Embryonic facial prominence (tissue), 1 donor: ENCODE measurements around the gene PLEKHA5.
"Not testable (repeated sequence)": the region's sequence is repeated elsewhere in the genome, so short reads cannot be mapped to it uniquely, and the experiment has no call there.

Experiments
- DNase-seq: peaks from one replicate; pipeline ENCODE4 v3.0.0-alpha.2; 2016; ENCODE audit errors: extremely low spot score

The PLEKHA5 gene

DNA sequence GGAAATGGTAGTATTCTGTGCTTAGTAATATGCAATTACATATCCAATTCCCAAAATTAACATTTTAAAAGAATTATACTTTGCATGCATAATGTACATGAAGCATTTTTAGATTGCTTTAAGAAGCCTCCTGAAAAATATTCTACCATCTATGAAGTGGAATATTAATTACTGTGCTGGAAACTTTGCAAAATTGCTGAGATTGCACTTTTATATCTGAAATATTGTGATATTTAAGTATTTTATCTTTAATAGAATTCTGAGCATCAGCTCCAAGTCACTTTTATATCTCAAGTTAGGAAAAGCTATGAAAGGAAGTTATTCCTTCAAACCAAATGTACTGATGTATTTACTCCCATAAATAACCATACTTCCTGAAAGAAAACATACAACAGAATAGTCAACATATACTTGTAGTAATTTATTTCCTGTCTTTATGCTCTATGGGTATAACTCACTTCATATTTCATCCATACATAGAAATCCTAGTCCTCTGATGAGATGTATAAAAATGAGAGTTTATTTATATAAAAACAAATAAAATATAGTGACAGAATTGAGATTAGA is 152.7 kb downstream of the PLEKHA5 start:
- DNase-seq: no peak

DNA sequence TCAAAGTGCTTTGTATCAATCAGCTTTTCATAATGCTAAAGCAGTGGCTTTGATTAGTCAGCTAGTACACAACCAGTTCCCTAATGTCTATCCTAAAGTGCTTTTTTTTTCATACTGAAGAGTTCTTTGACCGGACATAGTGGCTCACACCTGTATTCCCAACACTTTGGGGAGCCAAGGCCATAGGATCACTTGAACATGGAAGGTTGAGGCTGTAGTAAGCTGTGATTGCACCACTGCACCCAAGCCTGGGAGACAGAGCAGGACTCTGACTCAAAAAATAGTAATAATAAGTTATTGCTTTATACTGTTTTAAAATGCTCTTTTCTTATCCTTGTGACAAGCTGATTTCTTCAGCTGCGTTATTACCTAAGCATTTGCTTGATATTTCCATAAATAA is 155.1 kb downstream of the PLEKHA5 start:
- no peak for DNase-seq

DNA sequence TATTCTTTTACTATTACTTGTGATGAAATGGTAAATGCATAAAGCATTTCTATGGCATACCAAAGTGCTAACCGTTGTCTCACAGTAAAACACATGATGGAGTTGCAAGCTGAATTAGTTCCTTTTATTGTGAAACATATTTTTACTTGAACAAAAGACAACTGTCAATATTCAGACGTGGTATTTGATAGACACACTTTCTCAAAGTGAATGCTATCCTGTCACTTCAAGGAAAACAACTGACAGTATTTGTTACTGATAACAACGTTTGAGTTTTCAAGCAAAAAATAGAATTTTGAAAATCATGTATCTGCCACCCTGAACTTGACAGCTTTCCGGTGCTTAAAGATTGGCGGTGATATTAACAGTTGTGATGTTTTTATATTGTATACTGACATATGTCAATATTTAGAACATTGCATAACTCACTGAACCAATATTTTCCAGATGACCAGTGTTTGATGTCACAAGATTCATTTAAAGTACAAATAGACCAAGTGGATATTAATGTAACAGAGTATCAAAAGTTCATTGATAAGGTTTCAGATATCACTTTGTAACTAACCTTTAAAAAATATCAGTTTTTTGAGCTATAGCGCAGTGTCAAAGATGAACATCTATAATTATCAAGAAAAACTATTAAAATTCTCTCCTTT is 156.4 kb downstream of the PLEKHA5 start:
- no peak for DNase-seq

DNA sequence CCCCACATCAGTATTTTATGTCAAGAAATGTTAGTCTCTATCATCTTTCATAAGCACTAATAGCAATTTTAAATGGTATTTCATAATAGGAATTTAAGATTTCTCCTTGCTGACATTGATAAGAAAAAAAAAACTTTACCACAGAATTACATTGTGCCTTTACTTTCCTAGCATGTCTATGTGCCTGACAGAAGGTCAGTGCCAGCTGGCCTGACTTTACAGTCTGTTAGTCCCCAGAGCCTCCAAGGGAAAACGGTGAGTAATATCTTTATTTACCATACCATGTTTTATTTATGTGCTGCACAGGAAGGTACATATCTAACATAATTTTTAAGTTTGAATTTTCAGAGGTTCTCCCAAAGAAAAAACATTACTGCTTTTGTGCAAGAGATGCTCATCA is 157.8 kb downstream of the PLEKHA5 start:
- DNase-seq: no peak

DNA sequence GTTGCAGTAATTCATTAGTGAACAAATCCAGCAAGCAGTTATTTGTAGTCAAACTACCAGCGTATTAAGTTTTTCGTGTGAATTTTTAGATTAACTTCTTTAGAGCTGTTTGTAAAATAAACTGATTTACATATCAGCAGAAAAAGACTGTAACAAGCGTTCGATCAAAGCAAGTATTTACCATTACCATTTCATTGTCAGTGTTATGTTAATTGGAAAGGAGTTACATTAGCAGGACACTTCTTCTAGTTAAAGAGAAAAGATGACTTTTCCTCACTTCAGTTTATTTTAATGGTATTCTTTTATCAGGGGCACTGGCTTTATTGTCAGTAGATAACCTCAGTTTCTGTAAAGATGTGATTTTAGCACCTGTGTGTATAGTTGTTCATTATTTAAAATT is 158.6 kb downstream of the PLEKHA5 start:
- DNase-seq: no peak

DNA sequence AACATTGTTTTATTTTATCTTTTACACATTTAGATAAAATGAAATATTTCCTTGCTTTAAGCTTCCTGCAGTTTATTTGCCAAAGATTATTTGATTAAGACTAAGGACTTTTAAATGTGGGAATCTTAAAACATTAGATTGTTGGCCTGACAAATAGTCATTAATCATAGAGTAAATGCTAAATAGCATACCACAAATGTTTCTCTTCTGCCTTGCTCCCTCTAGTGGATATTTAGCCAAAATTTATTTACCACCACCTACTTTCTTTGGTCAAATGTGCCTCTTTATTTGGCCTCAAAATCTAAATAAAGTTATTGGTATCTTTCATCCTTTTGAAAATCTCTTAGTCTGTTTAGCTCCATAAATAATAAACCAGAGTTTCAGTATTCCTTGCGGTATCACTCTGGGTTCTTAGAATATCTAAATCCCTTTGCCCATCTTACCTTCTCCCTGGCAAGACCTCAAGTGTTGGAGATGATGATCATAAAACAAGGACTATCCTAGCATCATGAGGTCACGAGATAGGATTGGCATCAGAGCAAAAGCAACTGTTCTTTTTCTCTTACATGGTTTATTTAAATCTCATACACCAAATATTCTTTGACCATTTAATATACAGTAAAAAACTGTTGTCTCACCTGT is 159.2 kb downstream of the PLEKHA5 start:
- no peak for DNase-seq

DNA sequence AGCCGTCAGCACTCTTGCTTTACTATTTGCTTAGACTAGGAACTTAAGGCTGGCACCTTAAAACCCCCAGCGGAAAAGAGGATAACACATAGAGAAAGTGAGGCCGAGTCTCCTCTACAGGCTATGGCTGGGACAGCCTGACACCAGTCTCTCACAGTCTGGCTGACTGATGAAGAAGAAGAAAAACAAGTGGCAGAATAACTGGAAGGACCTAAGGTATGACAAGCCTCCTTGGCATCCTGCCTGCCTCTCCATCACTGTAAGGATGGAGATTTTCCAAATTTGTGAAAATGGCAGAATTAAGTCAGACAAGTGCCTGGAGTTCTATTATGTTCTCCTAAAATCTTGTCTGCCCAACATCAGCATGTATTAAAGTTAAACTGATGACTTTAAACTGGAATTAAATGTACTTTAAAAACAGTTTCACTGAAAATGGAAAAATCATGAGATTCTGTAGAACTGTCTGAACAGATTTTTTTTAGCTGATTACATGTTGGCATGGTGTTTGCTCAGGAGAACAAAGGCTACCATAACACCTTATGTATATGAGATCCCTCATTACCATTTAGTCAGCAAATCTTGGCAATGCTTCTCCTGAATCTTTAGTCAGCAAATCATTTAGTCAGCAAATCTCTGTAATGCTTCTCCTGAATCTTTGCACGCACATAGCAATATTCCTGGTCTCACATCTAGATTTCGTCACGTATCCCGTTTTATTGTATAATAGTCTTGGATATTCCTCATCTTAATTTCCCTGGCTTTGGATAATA is 169.5 kb downstream of the PLEKHA5 start:
- DNase-seq: no peak

DNA sequence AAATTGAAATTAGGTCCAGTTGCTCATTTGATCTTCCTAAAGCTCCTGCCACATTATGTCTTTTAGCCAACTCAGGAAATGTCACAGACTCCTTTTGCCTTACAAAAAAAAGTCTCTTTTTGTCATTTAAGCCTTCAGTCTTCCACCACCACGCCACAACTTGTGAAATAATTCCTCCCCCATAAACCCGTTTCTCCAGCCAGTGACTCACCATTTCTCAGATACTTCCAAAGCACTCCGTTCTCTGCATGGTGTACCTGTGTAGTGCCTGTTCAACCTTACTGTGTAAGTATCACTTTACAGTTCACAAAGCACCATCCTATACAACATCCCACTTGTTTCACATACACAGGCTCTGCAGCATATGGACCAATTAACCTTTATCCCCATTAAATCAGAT is 170.2 kb downstream of the PLEKHA5 start:
- no peak for DNase-seq

DNA sequence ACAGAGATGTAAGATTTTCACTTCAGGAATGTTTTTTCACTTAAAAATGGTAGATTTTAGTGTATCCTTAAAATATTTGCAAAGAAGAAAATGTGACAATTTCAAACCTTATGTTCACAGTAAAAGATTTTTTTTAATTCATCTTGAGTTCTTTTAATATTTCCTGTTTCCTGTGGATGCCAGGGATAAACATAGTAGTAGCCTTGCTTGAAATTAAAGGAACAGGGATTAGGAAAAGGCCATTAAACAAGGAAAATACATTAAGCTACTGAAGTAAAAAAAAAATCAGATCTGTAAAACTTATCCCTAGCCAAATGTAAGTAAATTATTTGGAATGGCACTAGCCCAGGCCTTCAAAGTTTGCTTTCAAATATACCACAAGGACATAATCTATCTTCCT is 171.7 kb downstream of the PLEKHA5 start:
- DNase-seq: no peak

DNA sequence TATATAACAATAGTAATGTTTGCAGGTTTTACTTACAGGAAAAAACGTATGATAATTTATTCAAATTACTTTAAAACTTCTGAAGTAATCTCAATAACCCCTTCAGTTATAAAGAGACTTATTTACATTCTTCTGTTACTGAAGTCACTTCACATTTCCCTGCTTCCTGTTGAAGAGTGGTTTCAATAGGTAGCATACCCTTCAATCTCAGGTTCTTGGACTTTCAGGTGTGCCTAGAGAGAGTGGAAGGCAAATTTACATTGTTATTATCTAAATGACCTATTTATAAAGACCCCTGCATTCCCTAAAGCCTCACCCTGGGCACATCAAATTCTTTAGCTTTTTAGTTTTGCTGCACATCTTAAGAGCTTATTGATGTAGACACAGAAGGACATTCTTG is 172.2 kb downstream of the PLEKHA5 start:
- no peak for DNase-seq

DNA sequence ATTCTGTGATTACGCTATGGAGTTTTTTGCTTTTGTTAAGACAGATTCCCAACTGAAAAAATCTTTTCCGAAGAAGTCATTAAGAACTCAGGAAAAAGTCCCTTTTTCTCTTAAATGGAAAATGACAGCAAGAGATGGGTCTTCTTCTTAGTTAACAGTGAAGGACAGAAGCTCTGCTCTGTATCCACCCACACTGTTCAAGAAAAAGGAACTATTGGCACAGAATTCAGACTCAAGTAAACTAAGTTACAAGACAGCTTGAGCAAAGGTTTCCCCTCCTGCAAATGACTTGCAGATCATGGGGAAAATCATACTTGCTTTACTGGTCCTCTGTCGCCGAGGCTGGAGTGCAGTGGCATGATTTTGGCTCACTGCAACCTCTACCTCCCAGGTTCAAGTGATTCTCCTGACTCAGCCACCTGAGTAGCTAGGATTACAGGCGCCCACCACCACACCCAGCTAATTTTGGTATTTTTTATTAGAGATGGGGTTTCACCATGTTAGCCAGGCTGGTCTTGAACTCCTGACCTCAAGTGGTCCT is 172.6 kb downstream of the PLEKHA5 start:
- no peak for DNase-seq

DNA sequence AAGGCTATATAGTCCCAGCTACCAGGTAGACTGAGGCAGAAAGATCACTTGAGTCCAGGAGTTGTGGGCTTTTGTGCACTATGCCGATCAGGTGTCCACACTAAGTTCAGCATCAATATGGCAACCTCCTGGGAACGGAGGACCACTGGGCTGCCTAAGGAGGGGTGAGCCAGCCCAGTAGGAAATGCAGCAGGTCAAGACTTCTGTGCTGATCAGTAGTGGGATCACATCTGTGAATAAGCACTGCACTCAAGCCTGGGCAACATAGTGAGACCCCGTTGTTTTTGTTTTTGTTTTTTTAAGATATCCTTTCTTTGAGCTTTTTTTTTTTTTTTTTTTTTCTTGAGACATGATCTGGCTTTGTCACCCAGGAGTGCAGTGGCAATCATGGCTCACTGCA is 174.0 kb downstream of the PLEKHA5 start:
- DNase-seq: no peak

DNA sequence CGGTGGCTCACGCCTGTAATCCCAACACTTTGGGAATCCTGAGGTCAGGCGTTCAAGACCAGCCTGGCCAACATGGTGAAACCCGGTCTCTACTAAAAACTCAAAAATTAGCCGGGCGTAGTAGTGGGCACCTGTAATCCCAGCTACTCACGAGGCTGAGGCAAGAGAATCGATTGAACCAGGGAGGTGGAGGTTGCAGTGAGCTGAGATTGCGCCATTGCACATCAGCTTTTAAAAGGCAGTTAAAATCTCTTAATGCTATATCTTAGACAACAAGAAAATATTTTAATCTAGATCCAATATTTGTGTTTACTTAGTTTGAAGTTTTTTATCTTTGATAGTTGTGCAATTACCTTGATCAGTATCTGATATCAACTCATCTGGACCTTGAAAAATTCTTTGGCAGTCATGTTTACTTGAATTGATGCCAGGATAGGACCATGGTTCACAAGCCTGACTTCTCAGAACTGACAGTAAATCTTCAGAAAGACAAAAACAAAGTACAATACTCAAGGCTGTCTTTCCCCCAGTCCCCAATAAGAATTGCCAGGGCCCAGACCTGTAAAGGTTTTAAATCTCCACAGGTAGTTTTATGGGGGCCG is 174.7 kb downstream of the PLEKHA5 start:
- no peak for DNase-seq

DNA sequence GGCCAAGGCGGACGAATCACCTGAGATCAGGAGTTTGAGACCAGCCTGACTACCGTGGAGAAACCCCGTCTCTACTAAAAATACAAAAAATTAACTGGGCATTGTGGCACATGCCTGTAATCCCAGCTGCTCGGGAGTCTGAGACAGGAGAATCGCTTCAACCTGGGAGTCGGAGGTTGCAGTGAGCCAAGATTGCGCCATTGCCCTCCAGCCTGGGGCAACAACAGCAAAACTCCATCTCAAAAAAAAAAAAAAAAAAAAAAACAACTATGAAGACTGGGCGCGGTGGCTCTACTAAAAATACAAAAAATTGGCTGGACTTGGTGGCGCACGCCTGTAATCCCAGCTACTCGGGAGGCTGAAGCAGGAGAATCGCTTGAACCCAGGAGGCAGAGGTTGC is 176.1 kb downstream of the PLEKHA5 start:
- DNase-seq: not testable (repeated sequence)

DNA sequence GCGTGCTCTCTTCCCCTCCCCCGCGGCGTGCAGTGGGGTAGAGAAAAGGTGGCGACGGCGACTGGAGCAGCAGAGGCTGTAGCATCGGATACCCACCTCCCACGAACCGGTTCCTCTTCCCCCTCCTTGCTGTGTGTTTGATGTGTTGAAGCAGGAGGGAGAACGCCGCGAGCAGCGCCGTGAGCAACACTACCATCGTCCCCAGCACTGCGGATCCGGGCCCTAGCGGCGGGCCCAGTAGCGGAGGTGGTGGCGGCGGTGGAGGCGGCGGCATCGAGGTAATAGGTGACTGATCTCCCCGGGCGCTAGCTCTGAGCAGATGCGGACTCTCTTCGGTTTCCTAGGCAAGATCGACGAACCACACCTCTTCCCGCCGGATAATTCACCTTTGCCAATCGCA is 176.8 kb downstream of the PLEKHA5 start:
- DNase-seq: no peak

DNA sequence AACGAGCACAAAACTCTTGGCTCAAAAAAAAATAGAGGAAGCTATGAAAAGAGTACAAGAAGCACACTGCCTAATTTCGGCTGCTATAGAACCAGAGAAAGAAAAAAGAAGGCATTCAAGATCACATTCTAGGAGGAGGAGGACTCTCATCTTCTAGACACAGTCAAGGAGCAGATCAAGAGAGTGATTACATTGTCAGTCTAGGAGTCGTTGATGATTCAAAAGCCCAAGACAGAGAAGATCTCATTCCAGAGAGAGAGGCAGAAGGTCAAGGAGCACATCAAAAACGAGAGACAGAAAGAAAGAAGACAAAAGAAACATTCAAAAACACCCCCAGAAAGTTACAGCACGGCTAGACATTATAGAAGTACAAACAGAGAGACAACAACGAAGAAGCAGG is 177.9 kb downstream of the PLEKHA5 start:
- no peak for DNase-seq

DNA sequence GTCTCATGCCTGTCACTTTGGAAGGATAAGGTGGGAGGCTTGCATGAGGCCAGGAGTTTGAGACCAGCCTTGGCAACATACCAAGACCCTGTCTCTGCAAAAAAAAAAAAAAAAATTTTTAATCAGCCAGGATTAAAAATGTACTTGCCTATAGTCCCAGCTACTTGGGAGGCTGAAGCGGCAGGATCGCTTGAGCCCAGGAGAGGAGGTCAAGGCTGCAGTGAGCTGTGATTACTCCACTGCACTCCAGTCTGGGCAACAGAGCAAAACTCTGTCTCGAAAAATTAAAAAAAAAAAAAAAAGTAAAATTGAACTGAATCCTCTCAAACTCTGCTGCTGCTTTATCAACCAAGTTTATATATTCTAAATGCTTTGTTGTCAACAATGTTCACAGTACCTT is 181.6 kb downstream of the PLEKHA5 start:
- no peak for DNase-seq

DNA sequence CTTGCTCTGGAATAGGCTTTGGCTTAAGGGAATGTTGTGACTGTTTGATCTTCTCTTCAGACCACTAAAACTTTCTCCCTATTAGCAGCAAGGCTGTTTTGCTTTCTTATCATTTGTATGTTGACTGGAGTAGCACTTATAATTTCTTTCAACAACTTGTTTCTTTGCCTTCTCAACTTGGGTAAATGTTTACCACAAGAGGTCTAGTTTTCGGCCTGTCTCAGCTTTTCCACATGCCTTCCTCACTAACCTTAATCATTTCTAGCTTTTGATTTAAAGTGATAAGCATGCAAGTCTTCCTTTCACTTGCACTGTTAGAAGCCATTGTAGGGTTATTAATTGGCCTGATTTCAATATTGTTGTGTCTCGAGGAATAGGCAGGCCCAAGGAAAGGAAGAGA is 183.1 kb downstream of the PLEKHA5 start:
- DNase-seq: no peak

DNA sequence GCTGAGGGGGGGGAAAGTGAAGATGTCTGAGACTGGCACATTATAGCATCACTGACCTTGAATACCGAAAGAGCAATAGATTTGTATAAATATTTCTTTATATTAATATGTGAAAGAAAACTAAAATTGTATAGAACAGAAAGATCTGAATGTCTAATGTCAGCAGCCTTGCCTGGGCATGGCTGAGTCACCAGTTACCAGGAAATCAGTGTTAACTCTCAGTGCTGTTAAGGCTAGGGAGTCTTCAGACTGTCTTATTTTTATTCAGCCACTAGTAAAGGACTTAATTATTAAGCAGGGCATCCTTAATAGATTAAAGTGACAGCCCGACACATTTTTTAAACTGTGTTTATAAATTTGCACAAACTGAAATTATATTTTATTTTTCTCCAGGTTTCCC is 186.9 kb downstream of the PLEKHA5 start:
- no peak for DNase-seq

DNA sequence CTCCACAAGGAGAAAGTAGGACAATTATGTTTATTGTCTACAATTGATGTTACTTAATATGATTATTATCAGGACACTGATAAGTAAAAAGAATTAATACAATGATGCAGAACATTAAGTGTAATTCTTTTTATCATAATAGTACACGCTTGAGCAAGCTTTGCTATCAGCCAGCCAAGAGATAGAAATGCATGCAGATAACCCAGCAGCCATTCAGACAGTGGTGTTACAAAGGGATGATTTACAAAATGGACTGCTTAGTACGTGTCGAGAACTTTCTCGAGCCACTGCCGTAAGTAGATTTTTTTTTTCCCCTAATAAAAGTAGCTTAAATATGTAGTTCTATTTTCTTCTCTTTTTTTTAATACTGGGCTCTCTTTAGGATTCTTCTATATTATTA is 192.8 kb downstream of the PLEKHA5 start:
- no peak for DNase-seq

DNA sequence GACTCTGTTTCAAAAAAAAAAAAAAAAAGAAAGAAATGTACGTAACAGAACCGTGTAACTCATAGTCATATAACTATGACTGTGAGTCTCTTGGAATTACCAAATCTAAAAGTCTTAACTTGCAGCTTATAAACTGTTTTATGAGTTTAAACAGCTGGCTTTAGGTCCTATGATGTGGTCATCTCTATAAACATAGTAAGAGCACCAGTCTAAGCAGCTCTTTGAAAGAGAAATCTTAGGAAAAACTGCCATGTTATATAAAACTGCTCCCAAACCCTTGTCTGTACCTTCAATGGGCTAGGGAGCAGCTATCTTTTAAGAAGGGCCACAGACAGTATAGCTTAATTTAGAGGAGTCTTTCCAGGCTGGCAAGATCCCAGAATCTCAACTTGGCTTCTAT is 194.3 kb downstream of the PLEKHA5 start:
- DNase-seq: no peak

DNA sequence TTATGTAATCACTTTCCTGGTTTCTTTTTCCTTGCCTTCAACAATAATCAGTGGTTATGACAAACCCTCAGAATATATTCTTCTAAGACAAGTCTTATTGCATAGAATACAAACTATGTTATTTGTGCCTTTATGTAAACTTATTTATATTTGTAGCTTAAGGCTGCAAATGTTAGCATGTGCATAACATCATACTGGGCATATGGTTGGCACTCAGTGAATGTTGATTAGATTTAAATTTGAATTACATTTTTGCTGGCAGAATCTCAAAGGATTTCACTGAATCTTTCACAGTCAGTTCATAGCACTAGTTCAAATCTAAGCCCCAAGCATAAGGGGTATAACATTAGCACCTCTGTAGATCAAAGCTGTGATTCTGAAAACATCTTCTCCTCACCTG is 196.6 kb downstream of the PLEKHA5 start:
- no peak for DNase-seq
